Hematopoietic multipotent progenitor cell (in vitro differentiated cells): ENCODE results near the gene SLC25A21. TPM values are rescaled to one million over a fixed set of nuclear protein-coding genes. Genes with fewer than 3 reads are reported as not detected.

Experiments used
- DNase-seq, 3 donors: peaks; one replicate each; pipeline ENCODE4 v3.0.0-alpha.2; 2011 to 2015; ENCODE audit warnings: low read depth in 2 of 3, low spot score in 2 of 3
- total RNA-seq: library from RNA; depleted of rRNA; stranded (reverse); fragments of >200 nt; gene quantifications from one replicate; pipeline ENCODE4 v1.2.3, GENCODE V29; 2012

SLC25A21 gene
- total RNA-seq, 1 donor: 0.54 TPM

DNA sequence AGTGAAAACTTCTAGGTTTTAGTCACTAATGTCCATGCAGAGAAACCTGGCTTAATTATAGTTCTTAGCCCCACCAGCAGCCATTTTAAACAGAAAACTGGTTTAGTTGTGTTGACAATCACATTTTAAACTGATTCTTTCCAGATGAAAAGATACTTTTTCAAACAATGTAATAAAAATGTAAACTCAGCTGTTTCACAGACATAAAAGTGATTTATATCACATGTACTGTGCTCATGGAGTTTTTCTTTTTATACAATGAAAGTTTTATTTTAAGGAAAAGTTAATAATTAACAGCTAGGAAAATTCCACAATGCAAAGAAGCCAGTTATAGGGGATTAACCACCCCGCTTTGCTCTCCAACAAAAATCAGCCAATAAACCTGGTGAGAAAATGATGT lies 381.0 kb downstream of the SLC25A21 start:
- no peak for DNase-seq

GRCh38 chr14:36785511-36785910 lies 386.9 kb downstream of the SLC25A21 start:
- DNase-seq: no peak

GRCh38 chr14:36784541-36784940 lies 387.9 kb downstream of the SLC25A21 start:
- no peak for DNase-seq

GRCh38 chr14:36781897-36782296 lies 390.5 kb downstream of the SLC25A21 start:
- DNase-seq: no peak

DNA sequence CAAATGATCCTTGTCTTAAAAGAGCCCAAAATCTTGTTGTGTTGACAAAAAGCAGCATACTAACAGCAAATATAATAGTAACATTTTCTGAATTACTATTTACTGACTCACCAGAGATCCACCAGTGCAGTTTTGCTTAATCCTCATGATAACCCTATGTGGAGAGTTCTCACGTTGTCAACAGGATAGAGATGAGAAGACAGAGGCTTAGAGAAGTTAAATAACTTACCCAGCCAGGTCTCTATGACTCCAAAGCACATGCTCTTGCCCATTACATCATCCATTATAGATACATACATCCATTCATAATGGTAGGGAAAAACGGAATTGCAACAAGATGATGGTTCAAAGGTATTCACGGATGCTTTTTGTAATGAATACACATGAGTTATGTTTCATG lies 398.8 kb downstream of the SLC25A21 start:
- DNase-seq: no peak

DNA sequence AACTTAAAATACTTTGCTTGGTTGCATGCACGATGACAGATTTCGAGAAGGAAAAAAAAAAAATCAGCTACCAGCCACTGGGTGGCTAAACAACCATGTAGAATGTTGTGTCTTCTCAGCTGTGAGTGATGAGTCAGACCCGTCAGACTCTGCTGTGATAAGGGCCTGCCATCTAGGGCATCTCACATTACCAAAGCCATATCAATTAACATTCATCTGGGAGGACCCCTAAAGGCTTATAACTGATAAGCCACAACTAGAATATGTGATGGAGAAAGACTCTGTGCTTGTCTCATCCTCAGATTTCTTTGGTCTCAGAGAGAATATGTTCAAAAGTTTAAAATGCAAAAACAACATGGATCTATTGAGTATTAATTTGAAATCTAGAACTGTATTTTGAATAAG lies 399.3 kb downstream of the SLC25A21 start:
- DNase-seq: no peak

- DNase-seq: no peak
Measured at GRCh38 chr14:36771028-36771640, 401.3 kb downstream of the SLC25A21 start.

- no peak for DNase-seq
Measured at GRCh38 chr14:36768638-36769337, 403.6 kb downstream of the SLC25A21 start.

DNA sequence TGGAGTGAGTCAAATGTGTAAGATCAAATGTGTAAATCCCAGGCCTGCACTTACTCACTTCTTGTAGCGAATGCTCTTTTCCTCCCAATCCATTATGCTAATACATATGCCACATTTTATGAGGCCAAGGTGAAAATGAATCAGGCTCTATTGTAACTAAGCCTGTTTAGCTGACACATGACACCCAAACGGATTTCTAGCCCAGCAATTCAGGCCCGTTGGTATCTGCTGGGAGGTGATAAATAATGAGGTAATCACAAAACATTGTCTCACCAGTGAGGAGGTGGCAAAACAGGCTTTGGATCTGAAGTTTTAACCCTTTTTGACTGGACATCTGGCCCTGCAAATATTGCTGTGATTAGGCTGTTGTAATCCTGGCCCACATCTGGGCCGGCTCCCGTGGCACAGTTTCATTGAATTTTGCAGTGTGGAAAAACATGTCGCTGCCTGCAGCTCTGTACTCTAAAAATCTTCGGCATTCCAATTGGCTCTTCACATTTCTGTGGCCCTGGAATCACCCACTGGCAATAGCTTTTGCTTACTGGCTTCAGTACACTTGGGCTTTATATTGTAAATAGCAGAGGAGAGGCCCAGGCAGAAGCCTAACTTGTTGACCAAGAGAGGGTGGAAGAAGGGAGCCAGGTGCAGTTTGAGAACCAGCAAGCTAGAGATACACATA lies 404.7 kb downstream of the SLC25A21 start:
- no peak for DNase-seq

DNA sequence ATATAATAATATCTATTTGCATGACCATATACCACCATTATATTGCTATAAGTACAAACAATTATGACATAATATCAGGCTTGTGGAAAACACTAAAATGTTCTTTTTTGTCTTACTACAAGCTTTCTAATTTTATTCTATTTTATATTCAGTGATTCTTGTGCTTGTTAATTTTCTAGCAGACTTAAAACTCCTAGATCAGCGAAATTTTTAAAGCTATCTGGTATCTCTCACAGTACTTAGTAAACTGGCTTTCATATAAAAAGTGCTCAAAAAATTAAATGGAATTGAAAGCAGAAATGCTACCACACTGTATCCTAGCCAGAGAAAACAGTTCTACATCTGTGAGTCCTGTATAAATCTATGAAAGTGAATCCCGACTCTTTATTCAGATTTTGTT lies 405.4 kb downstream of the SLC25A21 start:
- no peak for DNase-seq

GRCh38 chr14:36757734-36758601 lies 414.4 kb downstream of the SLC25A21 start:
- DNase-seq: no peak

- no peak for DNase-seq
Measured at GRCh38 chr14:36756226-36756625, 416.2 kb downstream of the SLC25A21 start.

DNA sequence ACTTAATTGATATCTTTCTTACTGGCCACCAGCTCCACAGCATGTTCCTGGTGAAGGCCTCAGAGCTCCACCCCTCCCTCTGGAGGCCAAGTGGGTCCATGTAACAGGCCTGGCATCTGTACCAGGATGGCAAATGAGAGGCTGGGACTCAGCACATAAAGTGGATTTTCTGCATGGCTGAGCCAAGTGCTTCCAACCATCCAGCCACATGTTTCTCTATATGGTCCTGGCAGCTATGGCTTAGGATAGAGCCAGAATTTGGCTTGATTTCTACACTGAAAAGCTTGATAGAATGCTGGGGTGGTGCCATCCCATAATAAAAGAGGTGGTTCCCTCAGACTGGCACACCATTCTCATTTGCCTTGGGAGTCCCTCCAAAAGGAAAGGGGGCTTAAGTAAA lies 416.6 kb downstream of the SLC25A21 start:
- no peak for DNase-seq

DNA sequence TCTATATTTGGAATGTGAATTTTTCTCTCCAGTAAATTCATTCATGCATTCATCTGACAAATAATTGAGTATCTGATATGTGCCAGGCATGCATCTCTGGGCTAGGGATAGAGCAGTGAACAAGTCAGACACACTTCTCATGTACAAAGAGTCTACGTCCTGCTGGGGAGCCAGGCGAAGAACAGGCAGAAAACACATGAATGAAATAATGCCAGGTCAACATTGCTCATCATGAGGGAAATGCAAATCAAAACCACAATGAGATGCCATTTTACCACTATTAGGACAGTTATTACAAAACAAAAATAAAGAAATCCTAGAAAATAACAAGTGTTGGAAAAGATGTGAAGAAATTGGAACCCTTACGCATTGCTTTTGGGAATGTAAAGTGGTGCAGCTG lies 420.5 kb downstream of the SLC25A21 start:
- DNase-seq: no peak

- no peak for DNase-seq
Measured at GRCh38 chr14:36751106-36751505, 421.3 kb downstream of the SLC25A21 start.

DNA sequence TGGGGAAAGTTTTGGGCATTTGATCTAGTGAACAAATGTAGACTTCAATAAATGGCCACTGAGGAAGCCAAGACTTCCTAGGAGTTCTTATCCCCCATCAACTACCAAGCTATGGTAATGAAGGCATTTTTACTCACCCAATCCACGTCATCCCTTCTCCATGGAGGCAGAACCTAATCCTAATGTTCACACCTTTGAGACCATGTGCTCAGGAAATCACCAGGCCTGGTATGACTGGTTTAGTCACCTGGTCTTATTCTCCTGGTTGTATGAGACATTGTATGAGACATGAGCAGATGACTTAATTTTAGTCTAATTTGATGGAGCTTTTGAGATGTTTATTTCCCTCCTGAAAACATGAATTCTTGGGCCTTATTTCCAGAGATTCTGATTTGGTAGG lies 422.2 kb downstream of the SLC25A21 start:
- DNase-seq: no peak

DNA sequence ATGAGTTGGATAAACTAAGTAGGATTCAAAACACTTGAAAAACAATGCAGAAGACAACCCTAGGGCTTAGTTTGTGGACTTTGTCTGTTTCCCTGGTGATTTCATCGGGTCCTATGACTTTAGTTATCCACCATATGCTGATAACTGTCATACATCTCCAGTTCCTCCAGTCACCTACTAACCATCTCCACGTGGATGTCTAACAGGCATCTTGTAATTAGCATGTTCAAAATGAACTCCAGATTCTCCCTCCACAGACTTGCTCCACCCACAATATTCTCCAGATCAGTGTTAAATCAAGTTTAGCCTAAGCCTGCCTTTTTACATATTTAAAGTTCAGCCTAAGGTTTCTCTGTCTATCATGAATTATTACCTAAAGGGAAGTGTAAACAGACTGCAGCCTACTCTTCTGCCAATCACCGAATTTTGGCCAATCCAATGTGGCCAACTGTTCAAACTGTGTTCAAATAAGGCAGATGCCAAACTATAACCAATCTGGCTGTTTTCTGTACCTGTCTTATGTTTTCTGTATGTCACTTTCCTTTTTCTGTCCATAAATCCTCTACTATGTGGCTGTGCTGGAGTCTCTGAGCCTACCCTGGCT lies 423.7 kb downstream of the SLC25A21 start:
- DNase-seq: no peak

DNA sequence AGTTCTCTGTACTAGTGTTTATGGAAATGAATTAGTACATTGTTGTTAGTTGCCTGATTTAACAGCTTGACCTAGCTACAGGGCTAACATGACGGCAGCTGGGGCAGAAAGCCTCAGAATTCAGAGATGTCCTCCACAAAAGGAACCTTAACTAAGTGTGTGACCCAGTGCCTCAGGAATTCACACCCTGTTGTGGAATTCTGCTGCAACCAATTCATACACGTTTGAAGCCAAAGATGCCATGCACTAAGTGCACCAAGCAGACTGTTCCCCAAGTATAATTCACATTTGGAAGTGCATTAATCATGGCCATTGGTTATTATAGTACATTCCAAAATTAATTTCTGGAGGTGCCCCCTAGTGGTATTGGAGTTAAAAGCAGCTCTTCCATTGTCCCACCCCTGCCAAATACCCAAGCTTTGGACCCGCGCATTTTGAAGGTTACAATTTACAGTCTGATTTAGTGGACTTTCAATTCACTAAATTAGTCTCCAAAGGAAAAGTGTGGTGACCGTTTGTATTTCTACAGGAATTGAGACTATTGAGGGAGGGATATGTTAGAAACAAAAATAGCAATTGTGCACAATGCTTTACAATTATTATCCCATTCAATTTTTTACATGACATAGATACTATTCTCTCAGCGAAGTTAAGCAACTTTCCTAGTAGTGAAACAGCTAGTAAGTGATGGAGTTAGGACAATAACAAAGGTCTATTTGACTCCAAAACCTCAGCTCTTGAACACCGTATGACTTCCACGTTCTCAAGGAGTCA lies 424.8 kb downstream of the SLC25A21 start:
- no peak for DNase-seq

DNA sequence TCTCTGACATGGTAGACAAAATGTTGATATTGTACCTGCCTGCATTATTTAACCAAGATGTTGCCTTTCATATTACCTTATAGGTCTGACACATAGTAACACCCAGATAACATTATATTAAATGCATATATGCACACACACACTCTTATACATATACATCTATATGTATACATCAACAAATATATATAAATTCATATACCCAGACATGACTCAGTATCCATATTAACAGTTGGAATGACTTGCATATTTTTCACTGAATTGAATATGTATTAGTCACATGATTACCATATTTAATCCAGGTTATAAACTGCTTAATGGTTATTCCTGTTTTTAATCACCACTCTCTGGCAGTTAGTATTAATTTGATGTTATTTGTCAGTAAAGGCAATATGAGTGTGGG lies 425.5 kb downstream of the SLC25A21 start:
- DNase-seq: no peak

DNA sequence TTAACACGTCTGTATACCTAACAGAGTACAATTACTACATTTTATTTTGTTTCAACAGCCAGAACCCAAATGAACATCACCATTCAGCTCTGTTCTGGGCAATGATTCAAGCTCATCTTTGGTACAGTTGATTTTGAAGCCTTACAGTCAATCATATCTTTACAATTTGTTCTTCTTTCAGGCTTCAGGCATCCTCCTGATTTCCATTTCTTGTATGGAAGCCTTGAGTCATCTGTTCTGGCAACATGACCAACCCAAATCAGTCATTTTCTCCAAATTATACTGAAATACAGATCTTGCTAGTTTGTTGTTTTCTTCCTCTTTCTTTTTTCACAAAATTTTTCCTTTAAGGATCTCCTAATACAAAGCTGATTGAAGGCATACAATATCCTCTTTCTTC lies 430.5 kb downstream of the SLC25A21 start:
- no peak for DNase-seq
